SK-N-SH treated with all-trans-retinoic acid at 6 μM for 48 hours (cell line): ENCODE data around the gene GRIP1.

Experiments
- ATAC-seq: fragments of 200-7000 bp; cut with Tn5 transposase; 3 replicates; pipeline ENCODE4 v1.9.1; 2020; ENCODE audit warnings: mild to moderate bottlenecking, moderate library complexity
- ARNTL ChIP-seq: fragments of 450-650 bp; formaldehyde crosslinking; IDR thresholded peaks from 2 replicates; pipeline ENCODE4 v1.5.0; 2020; ENCODE audit warnings: low read depth, mild to moderate bottlenecking, moderate library complexity, borderline replicate concordance
- BACH2 ChIP-seq: fragments of 250-450 bp; sonication (Bioruptor Pico); IDR thresholded peaks from 2 replicates; pipeline ENCODE4 v1.9.0; 2021; ENCODE audit warnings: mild to moderate bottlenecking, borderline replicate concordance
- CREB5 ChIP-seq: fragments of 250-450 bp; sonication (Bioruptor Pico); IDR thresholded peaks from 2 replicates; pipeline ENCODE4 v1.5.1; 2020; ENCODE audit warnings: low read depth, mild to moderate bottlenecking, moderate library complexity
- CSDC2 ChIP-seq: fragments of 250-450 bp; sonication (Bioruptor Pico); IDR thresholded peaks from 2 replicates; pipeline ENCODE4 v1.5.0; 2020; ENCODE audit warnings: mild to moderate bottlenecking, moderate library complexity
- CSRNP3 ChIP-seq: fragments of 250-450 bp; sonication (Bioruptor Pico); IDR thresholded peaks from 2 replicates; pipeline ENCODE4 v1.5.1; 2021; ENCODE audit warnings: mild to moderate bottlenecking, moderate library complexity
- ESRRG ChIP-seq: fragments of 250-450 bp; sonication (Bioruptor Pico); IDR thresholded peaks from 2 replicates; pipeline ENCODE4 v1.6.1; 2021; ENCODE audit warnings: mild to moderate bottlenecking
- ISL1 ChIP-seq: fragments of 250-450 bp; sonication (Bioruptor Pico); IDR thresholded peaks from 2 replicates; pipeline ENCODE4 v2.1.2; 2022; ENCODE audit warnings: mild to moderate bottlenecking, moderate library complexity
- OSR1 ChIP-seq: fragments of 250-450 bp; sonication (Bioruptor Pico); IDR thresholded peaks from 2 replicates; pipeline ENCODE4 v1.8.0; 2022; ENCODE audit warnings: moderate library complexity, mild to moderate bottlenecking, inconsistent platforms
- PATZ1 ChIP-seq: fragments of 250-450 bp; sonication (Bioruptor Pico); IDR thresholded peaks from 2 replicates; pipeline ENCODE4 v1.8.0; 2020; ENCODE audit warnings: mild to moderate bottlenecking, moderate library complexity, borderline replicate concordance
- POU6F1 ChIP-seq: fragments of 250-450 bp; sonication (Bioruptor Pico); IDR thresholded peaks from 2 replicates; pipeline ENCODE4 v1.8.0; 2021; ENCODE audit warnings: low read depth, mild to moderate bottlenecking, moderate library complexity, borderline replicate concordance
- PPARA ChIP-seq: fragments of 250-450 bp; sonication (Bioruptor Pico); IDR thresholded peaks from 2 replicates; pipeline ENCODE4 v1.5.0; 2020; ENCODE audit warnings: mild to moderate bottlenecking, borderline replicate concordance
- RARB ChIP-seq: fragments of 250-450 bp; sonication (Bioruptor Pico); IDR thresholded peaks from 2 replicates; pipeline ENCODE4 v1.8.0; 2021; ENCODE audit warnings: mild to moderate bottlenecking, moderate library complexity
- SNAI2 ChIP-seq: fragments of 250-450 bp; sonication (Bioruptor Pico); IDR thresholded peaks from 2 replicates; pipeline ENCODE4 v1.5.0; 2020; ENCODE audit warnings: mild to moderate bottlenecking, moderate library complexity
- TCF4 ChIP-seq: fragments of 250-450 bp; sonication (Bioruptor Pico); IDR thresholded peaks from 2 replicates; pipeline ENCODE4 v1.8.0; 2021; ENCODE audit warnings: mild to moderate bottlenecking, moderate library complexity, borderline replicate concordance
- TOX ChIP-seq: fragments of 250-450 bp; sonication (Bioruptor Pico); IDR thresholded peaks from 2 replicates; pipeline ENCODE4 v1.8.0; 2021; ENCODE audit warnings: mild to moderate bottlenecking, moderate library complexity, borderline replicate concordance
- ZC3H10 ChIP-seq: fragments of 250-450 bp; sonication (Bioruptor Pico); IDR thresholded peaks from 2 replicates; pipeline ENCODE4 v1.5.1; 2021; ENCODE audit warnings: mild to moderate bottlenecking, moderate library complexity
- ZFP3 ChIP-seq: fragments of 250-450 bp; sonication (Bioruptor Pico); IDR thresholded peaks from 2 replicates; pipeline ENCODE4 v1.5.0; 2020; ENCODE audit warnings: mild to moderate bottlenecking, moderate library complexity
- ZFP30 ChIP-seq: fragments of 450-650 bp; formaldehyde crosslinking; IDR thresholded peaks from 2 replicates; pipeline ENCODE4 v1.5.0; 2022; ENCODE audit warnings: mild to moderate bottlenecking, moderate library complexity
- ZNF565 ChIP-seq: fragments of 450-650 bp; formaldehyde crosslinking; conservative IDR thresholded peaks from 2 replicates; pipeline ENCODE4 v1.5.0; 2020; ENCODE audit warnings: low read depth, mild to moderate bottlenecking, moderate library complexity
- ZNF70 ChIP-seq: fragments of 450-650 bp; formaldehyde crosslinking; IDR thresholded peaks from 2 replicates; pipeline ENCODE4 v1.5.0; 2020; ENCODE audit warnings: mild to moderate bottlenecking, moderate library complexity
- ZNF8 ChIP-seq: fragments of 450-650 bp; formaldehyde crosslinking; IDR thresholded peaks from 2 replicates; pipeline ENCODE4 v1.5.0; 2020; ENCODE audit warnings: mild to moderate bottlenecking, moderate library complexity

The GRIP1 gene

GRCh38 chr12:66607147-66607546, 71.7 kb downstream of the GRIP1 start (continued):
- no peak for TF ChIP-seq CREB5
- TF ChIP-seq ZFP30 (CRISPR knock-in tag), result no peak
- no peak for TF ChIP-seq OSR1 (CRISPR knock-in tag)
- no peak for TF ChIP-seq PATZ1
- no peak for TF ChIP-seq POU6F1 (CRISPR knock-in tag)
- no peak for TF ChIP-seq TOX (CRISPR knock-in tag)
- no peak for TF ChIP-seq ARNTL (CRISPR knock-in tag)
- no peak for TF ChIP-seq ZC3H10
- TF ChIP-seq, all 23 proteins: peak for 0

- no peak for ATAC-seq
- no peak for TF ChIP-seq CSRNP3 (CRISPR knock-in tag)
- TF ChIP-seq TOX (CRISPR knock-in tag), result no peak
- no peak for TF ChIP-seq OSR1 (CRISPR knock-in tag)
- TF ChIP-seq ZNF565, result no peak
- no peak for TF ChIP-seq RARB (CRISPR knock-in tag)
- no peak for TF ChIP-seq CSDC2 (CRISPR knock-in tag)
- no peak for TF ChIP-seq ESRRG (CRISPR knock-in tag)
- TF ChIP-seq ZC3H10, result no peak
- no peak for TF ChIP-seq TCF4 (CRISPR knock-in tag)
- no peak for TF ChIP-seq CREB5
- no peak for TF ChIP-seq ISL1
- no peak for TF ChIP-seq PPARA (CRISPR knock-in tag)
- TF ChIP-seq BACH2 (CRISPR knock-in tag), result no peak
Observed at GRCh38 chr12:66605293-66605692, 73.6 kb downstream of the GRIP1 start.

- no peak for ATAC-seq
- TF ChIP-seq ZFP3, result no peak
- TF ChIP-seq CSRNP3 (CRISPR knock-in tag), result no peak
- TF ChIP-seq PPARA (CRISPR knock-in tag), result no peak
- TF ChIP-seq ZNF70 (CRISPR knock-in tag), result no peak
- TF ChIP-seq ESRRG (CRISPR knock-in tag), result no peak
- TF ChIP-seq ISL1, result no peak
- TF ChIP-seq TOX (CRISPR knock-in tag), result no peak
- TF ChIP-seq ZNF565, result no peak
- no peak for TF ChIP-seq TCF4 (CRISPR knock-in tag)
Observed at GRCh38 chr12:66603981-66604479, 74.8 kb downstream of the GRIP1 start.

- ATAC-seq, result no peak
- TF ChIP-seq ZC3H10 (no peak), CREB5 (no peak), ZNF8 (no peak), POU6F1 (CRISPR knock-in tag) (no peak), ZNF70 (CRISPR knock-in tag) (no peak), SNAI2 (no peak), RARB (CRISPR knock-in tag) (no peak), CSRNP3 (CRISPR knock-in tag) (no peak), TCF4 (CRISPR knock-in tag) (no peak), BACH2 (CRISPR knock-in tag) (no peak), ESRRG (CRISPR knock-in tag) (no peak), ZFP30 (CRISPR knock-in tag) (no peak), OSR1 (CRISPR knock-in tag) (no peak)
Observed at GRCh38 chr12:66603461-66603860, 75.4 kb downstream of the GRIP1 start.
